Ramos (cell line): ENCODE measurements around the gene CCNL2.

Source experiments
- in situ Hi-C: fragments of 300-500 bp; cut with MboI; formaldehyde crosslinking; loops from one replicate; pipeline ENCODE4 v1.14.3; 2022; ENCODE audit warnings: low sequenced_read_pairs; ENCODE audit not compliant: unreplicated experiment

The CCNL2 gene

GRCh38 chr1:1360506-1361169 is 38.5 kb downstream of the CCNL2 start:
- in situ Hi-C loops: no loop called here

GRCh38 chr1:1359664-1360468 is 39.3 kb downstream of the CCNL2 start:
- in situ Hi-C loops: no loop called here

- in situ Hi-C loops: no loop called here
These were observed 39.8 kb downstream of the CCNL2 start for GRCh38 chr1:1359308-1359663.

GRCh38 chr1:1358433-1359271 is 40.5 kb downstream of the CCNL2 start, which contains the start of gene MXRA8:
TSS of gene MXRA8 (minus strand) at chr1:1358555. CDS start at chr1:1358504, 51 bp downstream.
- in situ Hi-C loops: no loop called here

- in situ Hi-C loops: no loop called here
These were observed 41.2 kb downstream of the CCNL2 start for GRCh38 chr1:1357871-1358432.

- in situ Hi-C loops: no loop called here
These were observed 42.2 kb downstream of the CCNL2 start for GRCh38 chr1:1356796-1357401.

GRCh38 chr1:1356166-1356795 is 42.9 kb downstream of the CCNL2 start:
- in situ Hi-C loops: no loop called here

- in situ Hi-C loops: no loop called here
These were observed 43.7 kb downstream of the CCNL2 start for GRCh38 chr1:1355416-1355815.

GRCh38 chr1:1354271-1355247 is 44.6 kb downstream of the CCNL2 start:
- in situ Hi-C loops: no loop called here

- in situ Hi-C loops: no loop called here
These were observed 45.6 kb downstream of the CCNL2 start for GRCh38 chr1:1353389-1354151.

- in situ Hi-C loops: no loop called here
These were observed 46.2 kb downstream of the CCNL2 start for GRCh38 chr1:1352786-1353388.

- in situ Hi-C loops: no loop called here
These were observed 47.4 kb downstream of the CCNL2 start for GRCh38 chr1:1351511-1352427.

- in situ Hi-C loops: no loop called here
These were observed 49.7 kb downstream of the CCNL2 start, which contains the start of gene DVL1 for GRCh38 chr1:1349256-1350012. TSS of gene DVL1 (minus strand) at chr1:1349418. CDS start at chr1:1349065, 353 bp downstream.

GRCh38 chr1:1348420-1349255 is 50.5 kb downstream of the CCNL2 start:
- in situ Hi-C loops: no loop called here
